H1 (cell line): ENCODE results near the gene FIG4. TPM values are rescaled to one million over a fixed set of nuclear protein-coding genes. Genes with fewer than 3 reads are reported as not detected.

ENCODE experiments used
- CTCF ChIA-PET: fragments of 300-600 bp; sonication (Branson Sonifier 250); formaldehyde crosslinking; loops from one replicate; lab custom pipeline; 2021; ENCODE audit not compliant: partially characterized antibody; lab: Charles Lee
- POLR2A ChIA-PET: fragments of 300-600 bp; sonication (Branson Sonifier 250); formaldehyde crosslinking; loops from one replicate; lab custom pipeline; 2021; ENCODE audit warnings: inconsistent platforms; ENCODE audit not compliant: partially characterized antibody; lab: Charles Lee
- DNase-seq, 2 experiments: peaks; one replicate each; pipeline versions ENCODE4 v3.0.0 to v3.0.0-alpha.2; 2010 to 2022; ENCODE audit warnings: low spot score in 2 of 2, low read depth in 1 of 2, mixed read lengths in 1 of 2
- FAIRE-seq: peaks from 2 replicates; lab custom pipeline; 2011; peaks lifted over from hg19 to GRCh38; lab: Jason Lieb, UNC
- H2AFZ ChIP-seq: 2 replicates; pipeline ENCODE4 v1.8.1; 2012; ENCODE audit warnings: low read length, inconsistent platforms
- H2AK5ac ChIP-seq: 2 replicates; pipeline ENCODE4 v1.6.1; 2013; ENCODE audit warnings: low read depth, low read length
- H2BK120ac ChIP-seq: replicated peaks from 2 replicates; pipeline ENCODE3; 2013; ENCODE audit warnings: low read depth, low read length, inconsistent platforms
- H2BK12ac ChIP-seq: 2 replicates; pipeline ENCODE4 v1.6.1; 2013; ENCODE audit warnings: low read depth, low read length
- H2BK15ac ChIP-seq: 2 replicates; pipeline ENCODE4 v1.6.1; 2013; ENCODE audit warnings: low read length
- H2BK20ac ChIP-seq: 2 replicates; pipeline ENCODE4 v1.6.1; 2013; ENCODE audit warnings: low read length
- H2BK5ac ChIP-seq: 2 replicates; pipeline ENCODE4 v1.6.1; 2013; ENCODE audit warnings: low read depth, low read length
- H3K14ac ChIP-seq: 2 replicates; pipeline ENCODE4 v1.6.1; 2013; ENCODE audit warnings: inconsistent platforms; ENCODE audit not compliant: insufficient read length
- H3K18ac ChIP-seq: 2 replicates; pipeline ENCODE4 v1.6.1; 2013; ENCODE audit warnings: low read length; ENCODE audit errors: extremely low read depth
- H3K23ac ChIP-seq: 2 replicates; pipeline ENCODE4 v1.6.1; 2013; ENCODE audit warnings: inconsistent platforms; ENCODE audit not compliant: insufficient read length
- H3K23me2 ChIP-seq: 2 replicates; pipeline ENCODE4 v1.6.1; 2013; ENCODE audit warnings: low read depth, low read length
- H3K27ac ChIP-seq: 2 replicates; pipeline ENCODE4 v1.6.1; 2011; ENCODE audit warnings: low read depth, low read length, inconsistent platforms
- H3K27me3 ChIP-seq, 4 experiments: replicated peaks in 1 of 4; 1 replicate in 1 of 4; 2 replicates in 3 of 4; pipeline versions ENCODE4 v1.6.1 to v1.8.1; 2011 to 2013; ENCODE audit warnings: low read length in 3 of 4, mild to moderate bottlenecking in 3 of 4, inconsistent platforms in 2 of 4, mixed read lengths in 2 of 4, moderate library complexity in 1 of 4; ENCODE audit not compliant: control insufficient read depth in 3 of 4, insufficient read depth in 3 of 4; ENCODE audit errors: extremely low read depth in 1 of 4
- H3K36me3 ChIP-seq, 4 experiments: 2 replicates each; pipeline versions ENCODE4 v1.6.1 to v1.8.1; 2011 to 2013; ENCODE audit warnings: mild to moderate bottlenecking in 4 of 4, low read length in 3 of 4, moderate library complexity in 2 of 4, control low read depth in 1 of 4, inconsistent platforms in 1 of 4; ENCODE audit not compliant: insufficient read depth in 4 of 4, control insufficient read depth in 2 of 4
- H3K4ac ChIP-seq: replicated peaks from 2 replicates; pipeline ENCODE3; 2013; ENCODE audit warnings: low read length, low read depth, mixed read lengths, inconsistent platforms; ENCODE audit not compliant: insufficient read length
- H3K4me1 ChIP-seq, 4 experiments: replicated peaks in 1 of 4; 1 replicate in 1 of 4; 2 replicates in 3 of 4; pipeline versions ENCODE4 v1.6.1 to v1.8.1; 2011 to 2013; ENCODE audit warnings: low read length in 3 of 4, inconsistent platforms in 2 of 4, mixed read lengths in 1 of 4; ENCODE audit not compliant: insufficient read depth in 4 of 4, control insufficient read depth in 3 of 4
- H3K4me2 ChIP-seq, 2 experiments: 2 replicates each; pipeline versions ENCODE4 v1.6.1 to v1.8.1; 2011 to 2013; ENCODE audit warnings: low read depth in 2 of 2, low read length in 2 of 2, control low read depth in 1 of 2, inconsistent platforms in 1 of 2, mild to moderate bottlenecking in 1 of 2; ENCODE audit not compliant: insufficient read depth in 1 of 2
- H3K4me3 ChIP-seq, 4 experiments: fragments of 200-600, 300-600 bp in 1 of 4; sonication (generic), shearing (Covaris generic), sonication (Bioruptor Twin) in 1 of 4; 2 replicates each; pipeline versions ENCODE4 v1.5.1 to v1.8.1; 2011 to 2016; ENCODE audit warnings: low read length in 4 of 4, low read depth in 3 of 4, control low read depth in 2 of 4, inconsistent platforms in 2 of 4, mild to moderate bottlenecking in 2 of 4, mixed read lengths in 1 of 4, moderate library complexity in 1 of 4; ENCODE audit not compliant: insufficient read depth in 2 of 4; ENCODE audit errors: extremely low read depth in 1 of 4
- H3K56ac ChIP-seq: replicated peaks from 2 replicates; pipeline ENCODE3; 2013; ENCODE audit warnings: low read depth, mild to moderate bottlenecking, mixed read lengths, low read length, inconsistent platforms; ENCODE audit not compliant: insufficient read length
- H3K79me1 ChIP-seq: 2 replicates; pipeline ENCODE4 v1.6.1; 2013; ENCODE audit warnings: low read depth, low read length, control low read depth
- H3K79me2 ChIP-seq, 2 experiments: 2 replicates each; pipeline versions ENCODE4 v1.6.1 to v1.8.1; 2012 to 2013; ENCODE audit warnings: low read length in 2 of 2, mild to moderate bottlenecking in 2 of 2, inconsistent platforms in 1 of 2; ENCODE audit not compliant: insufficient read depth in 2 of 2, control insufficient read depth in 1 of 2
- H3K9ac ChIP-seq, 4 experiments: replicated peaks in 1 of 4; 1 replicate in 1 of 4; 2 replicates in 3 of 4; pipeline versions ENCODE4 v1.6.1 to v1.8.1; 2011 to 2013; ENCODE audit warnings: low read depth in 3 of 4, low read length in 3 of 4, control low read depth in 2 of 4, mild to moderate bottlenecking in 2 of 4, moderate library complexity in 2 of 4, inconsistent platforms in 1 of 4; ENCODE audit errors: extremely low read depth in 1 of 4
- H3K9me3 ChIP-seq, 2 experiments: 2 replicates each; pipeline versions ENCODE4 v1.6.1 to v1.8.1; 2012 to 2013; ENCODE audit warnings: mild to moderate bottlenecking in 2 of 2, moderate library complexity in 2 of 2, control low read depth in 1 of 2, inconsistent platforms in 1 of 2, low read depth in 1 of 2, low read length in 1 of 2, mixed read lengths in 1 of 2; ENCODE audit not compliant: insufficient read depth in 2 of 2
- H4K20me1 ChIP-seq, 2 experiments: replicated peaks in 1 of 2; 2 replicates each; pipeline versions ENCODE3 to v1.8.1; 2011 to 2013; ENCODE audit warnings: inconsistent platforms in 2 of 2, low read length in 2 of 2, mild to moderate bottlenecking in 1 of 2; ENCODE audit not compliant: insufficient read depth in 2 of 2, control insufficient read depth in 1 of 2
- H4K5ac ChIP-seq: 2 replicates; pipeline ENCODE4 v1.6.1; 2013; ENCODE audit warnings: low read length, low read depth, mixed read lengths, inconsistent platforms; ENCODE audit not compliant: insufficient read length
- H4K8ac ChIP-seq: 2 replicates; pipeline ENCODE4 v1.8.0; 2013; ENCODE audit warnings: mild to moderate bottlenecking, moderate library complexity, low read length, inconsistent platforms; ENCODE audit not compliant: insufficient read depth; ENCODE audit errors: extremely low read depth
- H4K91ac ChIP-seq: replicated peaks from 2 replicates; pipeline ENCODE3; 2013; ENCODE audit warnings: low read length, mixed read lengths, inconsistent platforms; ENCODE audit not compliant: insufficient read length
- RNF2 ChIP-seq: fragments of 200-900, 300-1000 bp; sonication (generic); IDR thresholded peaks from 2 replicates; pipeline ENCODE4 v1.7.1; 2016; ENCODE audit warnings: borderline replicate concordance, low read depth, mild to moderate bottlenecking, antibody characterized with exemption, low read length; ENCODE audit not compliant: poor library complexity, severe bottlenecking; ENCODE audit errors: missing control alignments
- WGBS, 2 experiments: shearing (Covaris generic) in 1 of 2; methylation state at CpG; one replicate each; pipeline versions ENCODE4 v1.1.6 to v1.1.7; 2013 to 2015; ENCODE audit warnings: low lambda C conversion rate in 2 of 2, mixed read lengths in 2 of 2, inconsistent platforms in 1 of 2, low coverage in 1 of 2, missing lambda C conversion rate in 1 of 2; ENCODE audit not compliant: insufficient replicate concordance in 2 of 2, insufficient coverage in 1 of 2, insufficient read length in 1 of 2; ENCODE audit errors: extremely low coverage in 1 of 2, missing lambda C conversion rate in 1 of 2; 5-methylcytosine and 5-hydroxymethylcytosine counted together
- polyA plus RNA-seq, 7 experiments: library from polyadenylated mRNA; depleted of rRNA in 3 of 7; stranded (reverse) in 5 of 7; unstranded in 2 of 7; fragments of >200 nt in 5 of 7; fragments of 200-250 nt in 2 of 7; gene quantifications; 1 replicate in 5 of 7; 2 replicates in 1 of 7; 4 replicates in 1 of 7; pipeline versions ENCODE4 v1.2.1 to v1.2.3, GENCODE V29; 2011 to 2013; ENCODE audit warnings: missing spikeins in 2 of 7, mixed read lengths in 2 of 7
- total RNA-seq: library from RNA; stranded (reverse); fragmentation: NEBNext Ultra II Directional; extraction: Animal tissue kit (Norgen Biotek cat#: 25700); gene quantifications from 2 replicates; pipeline ENCODE4 v1.2.1, GENCODE V29; 2021

Gene FIG4
- total and polyA plus RNA-seq, 2 of the 8 experiments (the other 6 are each of a cell fraction or from before 2014, with no cell fraction given): 11.8 to 21.9 TPM

DNA sequence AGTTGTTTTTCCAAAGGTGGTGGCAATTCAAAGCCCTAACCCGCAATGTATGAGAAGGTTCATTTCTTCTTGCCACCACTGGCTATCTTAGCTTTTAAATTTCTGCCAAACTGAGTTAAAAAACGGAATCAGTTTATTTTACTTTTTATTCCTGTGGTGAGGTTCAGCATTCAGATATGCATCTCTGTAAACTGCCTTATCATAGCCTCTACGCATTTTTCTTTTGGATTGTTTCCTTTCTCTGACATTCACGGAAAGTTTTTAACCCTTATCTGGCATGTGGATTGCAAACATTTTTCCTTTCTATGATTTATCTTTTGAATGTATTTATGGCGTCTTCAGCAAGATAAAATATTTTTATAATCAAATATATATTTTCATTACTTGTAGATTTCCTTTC is 37.8 kb upstream of the FIG4 start:
- Histone ChIP-seq H3K4me1 (no peaks in the 10 kb centered on the region), H2BK15ac (no peak overlapping the region), H2BK12ac (no peak overlapping the region), H3K4ac (no peak overlapping the region), H2BK20ac (no peak overlapping the region), H3K27me3 (no peaks in the 10 kb centered on the region), H2AK5ac (no peak overlapping the region), H4K5ac (no peak overlapping the region), H3K23me2 (no peaks in the 10 kb centered on the region), H3K18ac (no peak overlapping the region), H4K8ac (no peak overlapping the region), H4K91ac (no peak overlapping the region), H3K4me3 (no peak overlapping the region), H3K23ac (no peak overlapping the region), H4K20me1 (no peaks in the 10 kb centered on the region), H3K79me1 (no peaks in the 10 kb centered on the region), H3K56ac (no peak overlapping the region), H2AFZ (no peak overlapping the region), H2BK5ac (no peak overlapping the region), H3K9me3 (no peaks in the 10 kb centered on the region), H3K4me2 (no peak overlapping the region), H3K79me2 (no peaks in the 10 kb centered on the region), H2BK120ac (no peak overlapping the region), H3K27ac (no peak overlapping the region), H3K14ac (no peak overlapping the region)
- CTCF ChIA-PET: no interaction called here
- FAIRE-seq: no peak
- WGBS, 2 experiments: 71% methylated on average over 5 of the region's 5 CpGs; no CpG with 5 or more reads in 1 of the 2 experiments
- no peak for DNase-seq
- TF ChIP-seq RNF2: no peak
- TF ChIP-seq, all 59 proteins: peak for 0
- Histone ChIP-seq H3K9ac (no peak overlapping the region), H3K36me3 (no peaks in the 10 kb centered on the region)
- POLR2A ChIA-PET: no interaction called here
